Transverse colon (tissue), 4 donors: ENCODE results near the gene WDCP. TPM values are rescaled to one million over a fixed set of nuclear protein-coding genes. Genes with fewer than 3 reads are reported as not detected.
A peak's percentile ranks its signal among the peaks of the same experiment; 100 is the strongest.
"Not testable (repeated sequence)": the region's sequence is repeated elsewhere in the genome, so short reads cannot be mapped to it uniquely, and the experiment has no call there.

Experiments used
- DNase-seq: peaks from one replicate; pipeline ENCODE4 v3.0.0-alpha.2; 2019
- H3K27ac ChIP-seq, 4 donors: fragments of 200-600 bp; sonication (generic); 2 replicates each; pipeline ENCODE4 v1.5.1; 2016 to 2018; ENCODE audit warnings: inconsistent platforms in 4 of 4
- H3K27me3 ChIP-seq: fragments of 200-600 bp; sonication (generic); 2 replicates; pipeline ENCODE4 v1.5.1; 2017; ENCODE audit warnings: inconsistent platforms
- H3K36me3 ChIP-seq, 4 donors: fragments of 200-600 bp; sonication (generic); 2 replicates each; pipeline ENCODE4 v1.5.1; 2017 to 2019; ENCODE audit warnings: inconsistent platforms in 4 of 4
- H3K4me1 ChIP-seq, 4 donors: fragments of 200-600 bp; sonication (generic); 2 replicates each; pipeline ENCODE4 v1.5.1; 2017 to 2020; ENCODE audit warnings: inconsistent platforms in 4 of 4
- H3K4me3 ChIP-seq, 4 donors: fragments of 200-600 bp; sonication (generic); 1 replicate in 1 of 4; 2 replicates in 3 of 4; pipeline versions ENCODE4 v1.5.1 to v1.6.1; 2017 to 2019; ENCODE audit warnings: inconsistent platforms in 4 of 4
- H3K9me3 ChIP-seq, 2 donors: fragments of 200-600 bp; sonication (generic); 2 replicates each; pipeline ENCODE4 v1.5.1; 2017 to 2019; ENCODE audit warnings: inconsistent platforms in 2 of 2
- CTCF ChIP-seq, 5 experiments: fragments of 200-600 bp in 3 of 5; fragments of 450-650 bp in 2 of 5; sonication (generic) in 3 of 5; IDR thresholded peaks; 1 replicate in 2 of 5; 2 replicates in 3 of 5; pipeline ENCODE4 v1.5.1; 2016 to 2017; ENCODE audit warnings: antibody characterized with exemption in 5 of 5, inconsistent platforms in 3 of 5, mild to moderate bottlenecking in 2 of 5, moderate library complexity in 1 of 5
- EP300 ChIP-seq: sonication (generic); formaldehyde crosslinking; IDR thresholded peaks from one replicate; pipeline ENCODE4 v1.6.1; 2017; ENCODE audit warnings: antibody characterized with exemption, low read depth
- POLR2A ChIP-seq: fragments of 450-650 bp; IDR thresholded peaks from one replicate; pipeline ENCODE4 v1.6.1; 2016; ENCODE audit warnings: antibody characterized with exemption, mild to moderate bottlenecking, moderate library complexity
- POLR2AphosphoS5 ChIP-seq, 3 donors: sonication (generic); formaldehyde crosslinking; IDR thresholded peaks; one replicate each; pipeline ENCODE4 v1.6.1; 2016; ENCODE audit warnings: antibody characterized with exemption in 3 of 3
- WGBS, 2 donors: methylation state at CpG; one replicate each; pipeline ENCODE4 v1.1.5; 2018; ENCODE audit warnings: low coverage in 1 of 2; 5-methylcytosine and 5-hydroxymethylcytosine counted together
- in situ Hi-C, 4 donors: fragments of 200-750 bp; cut with MboI; loops; one replicate each; pipeline versions ENCODE4 v1.15.0 to v1.15.1; 2017; ENCODE audit warnings: low sequenced_read_pairs in 3 of 4, low pct_ligation_motif_present in 1 of 4, low pct_unique_long_range_greater_than_20kb in 1 of 4
- intact Hi-C: fragments of 100-400 bp; cut with DNase I; formaldehyde crosslinking; loops from one replicate; pipeline ENCODE4 v1.15.1; 2023; ENCODE audit warnings: low total_unique reads
- total RNA-seq, 4 donors: library from RNA; depleted of rRNA; stranded (reverse); fragments of >200 nt; gene quantifications; one replicate each; pipeline ENCODE4 v1.1.0, GENCODE V29; 2016

Gene WDCP
- total RNA-seq, 4 donors from 2014 or later: 1.5 to 4.0 (median 3.0) TPM

GRCh38 chr2:24046599-24046929, 627 bp downstream of the WDCP start:
- Histone ChIP-seq H3K27me3 (peaks cover 13% of the 10 kb centered on the region), H3K36me3 (no peaks in the 10 kb centered on the region), H3K9me3 (no peaks in the 10 kb centered on the region), H3K4me3 (peak overlapping the region; percentile 58 to 77 (median 68)), H3K4me1 (peaks cover 9 to 31% (median 23%) of the 10 kb centered on the region in 4 donors), H3K27ac (peak overlapping the region in 2 of 4 donors; percentile 63 to 82)
- no peak for DNase-seq
- WGBS, 2 donors: 0% methylated on average over 2 of the region's 2 CpGs
- intact Hi-C loops (no loop called here), in situ Hi-C loops (no loop called here)
- no peak for TF ChIP-seq CTCF (IDR thresholded peaks at IDR 0.05)
- TF ChIP-seq POLR2AphosphoS5 (IDR thresholded peaks at IDR 0.05): no peak
- TF ChIP-seq POLR2A: no peak
- TF ChIP-seq EP300: no peak

- DNase-seq: no peak
- TF ChIP-seq POLR2AphosphoS5 (IDR thresholded peaks at IDR 0.05) (no peak), CTCF (IDR thresholded peaks at IDR 0.05) (no peak), EP300 (no peak)
- Histone ChIP-seq H3K4me1 (peaks cover 9 to 31% (median 23%) of the 10 kb centered on the region in 4 donors), H3K4me3 (peak overlapping the region in 1 of 4 donors; percentile 65), H3K36me3 (no peaks in the 10 kb centered on the region), H3K9me3 (no peaks in the 10 kb centered on the region), H3K27me3 (peaks cover 13% of the 10 kb centered on the region), H3K27ac (no peak overlapping the region)
- intact Hi-C loops (no loop called here), in situ Hi-C loops (no loop called here)
- WGBS, 2 donors: 69 to 84% methylated on average over 4 to 11 of the region's 11 CpGs
Observed at GRCh38 chr2:24045511-24046508, 1.4 kb downstream of the WDCP start.

GRCh38 chr2:24043133-24043532, 4.1 kb downstream of the WDCP start:
- intact Hi-C loops, in situ Hi-C loops, H3K4me3 ChIP-seq, DNase-seq, H3K36me3 ChIP-seq, H3K9me3 ChIP-seq, H3K27me3 ChIP-seq, H3K27ac ChIP-seq: not testable (repeated sequence)
- 84 to 97% methylated on average over 3 to 6 of the region's 6 CpGs for WGBS, 2 donors
- peaks cover 4 to 16% (median 11%) of the 10 kb centered on the region in 4 donors for H3K4me1 ChIP-seq

GRCh38 chr2:24040511-24040910, 6.7 kb downstream of the WDCP start:
- Histone ChIP-seq H3K36me3 (peaks cover 0 to 7% (median 0%) of the 10 kb centered on the region in 4 donors), H3K27ac (no peak overlapping the region), H3K4me1 (no peaks in the 10 kb centered on the region), H3K9me3 (no peaks in the 10 kb centered on the region), H3K27me3 (no peaks in the 10 kb centered on the region), H3K4me3 (no peak overlapping the region)
- intact Hi-C loops (no loop called here), in situ Hi-C loops (no loop called here)
- TF ChIP-seq CTCF (IDR thresholded peaks at IDR 0.05): no peak
- TF ChIP-seq POLR2AphosphoS5 (IDR thresholded peaks at IDR 0.05): no peak
- no peak for TF ChIP-seq EP300
- DNase-seq: no peak
- 93 to 100% methylated on average over 4 of the region's 4 CpGs for WGBS, 2 donors
